ENCODE data around the gene AKT1. TPM values are rescaled to one million over a fixed set of nuclear protein-coding genes. Genes with fewer than 3 reads are reported as not detected.

The AKT1 gene
- total and polyA plus RNA-seq, 2 of the 13 experiments (the other 11 are each of a cell fraction or from before 2014, with no cell fraction given): 96.2 to 116 TPM

- TF ChIP-seq ETV5 (CRISPR knock-in tag; IDR thresholded peaks at IDR 0.05; ENCODE audit: borderline replicate concordance) (peak; percentile 38), PCBP1 (IDR thresholded peaks at IDR 0.05; ENCODE audit: borderline replicate concordance, low read depth, low read length) (no peak), NFKB2 (CRISPR knock-in tag; IDR thresholded peaks at IDR 0.05; ENCODE audit: borderline replicate concordance) (no peak; the same call in 1 of the 2 replicates), MBNL3 (CRISPR knock-in tag; conservative IDR thresholded peaks at IDR 0.05) (no peak), CREB1 (IDR thresholded peaks at IDR 0.05) (no peak; the same call in 1 of the 2 replicates), CREB1 (CRISPR knock-in tag; IDR thresholded peaks at IDR 0.05) (peak; percentile 78), ZNF878 (CRISPR knock-in tag; IDR thresholded peaks at IDR 0.05) (no peak), NONO (IDR thresholded peaks at IDR 0.05) (no peak), NONO (CRISPR knock-in tag; conservative IDR thresholded peaks at IDR 0.05) (peak; percentile 28; the same call in 1 of the 2 replicates), ZNF33B (CRISPR knock-in tag; IDR thresholded peaks at IDR 0.05) (no peak), RELA (CRISPR knock-in tag; IDR thresholded peaks at IDR 0.05) (no peak), ZBTB8A (CRISPR knock-in tag; IDR thresholded peaks at IDR 0.05; ENCODE audit: borderline replicate concordance, low read depth) (no peak), XBP1 (CRISPR knock-in tag; IDR thresholded peaks at IDR 0.05) (no peak), CCDC6 (CRISPR knock-in tag; IDR thresholded peaks at IDR 0.05) (no peak), ZNF770 (CRISPR knock-in tag; IDR thresholded peaks at IDR 0.05) (no peak), MYPOP (CRISPR knock-in tag; IDR thresholded peaks at IDR 0.05) (no peak), ZNF709 (CRISPR knock-in tag; IDR thresholded peaks at IDR 0.05) (no peak), CSRNP2 (CRISPR knock-in tag; conservative IDR thresholded peaks at IDR 0.05; ENCODE audit: low read depth) (no peak), KLF9 (CRISPR knock-in tag; IDR thresholded peaks at IDR 0.05; ENCODE audit: low read depth) (no peak; the same call in 1 of the 2 replicates), RBFOX2 (IDR thresholded peaks at IDR 0.05; ENCODE audit: low read depth, low read length) (peak; percentile 57), NFIC (IDR thresholded peaks at IDR 0.05; ENCODE audit: low read length) (no peak), ZNF687 (CRISPR knock-in tag; IDR thresholded peaks at IDR 0.05) (peak; percentile 61), MEIS2 (CRISPR knock-in tag; IDR thresholded peaks at IDR 0.05) (no peak)
These were observed 28.5 kb downstream of the AKT1 start (continued) for GRCh38 chr14:104766863-104767633.
